GM12864 (cell line): ENCODE data around the gene C1QL3.

Source experiments
- DNase-seq: peaks from one replicate; pipeline ENCODE4 v3.0.0-alpha.2; 2011; ENCODE audit warnings: low read depth
- H3K4me3 ChIP-seq: 2 replicates; pipeline ENCODE4 v1.5.1; 2011; ENCODE audit warnings: mild to moderate bottlenecking, low read depth, low read length, control low read depth
- TF ChIP-seq, protein P1 (sequence below): IDR thresholded peaks from 2 replicates; pipeline ENCODE4 v1.5.1; 2011; ENCODE audit warnings: low read depth, mild to moderate bottlenecking, moderate library complexity, low read length, control low read depth, inconsistent platforms; ENCODE audit errors: missing control alignments

Gene C1QL3

DNA sequence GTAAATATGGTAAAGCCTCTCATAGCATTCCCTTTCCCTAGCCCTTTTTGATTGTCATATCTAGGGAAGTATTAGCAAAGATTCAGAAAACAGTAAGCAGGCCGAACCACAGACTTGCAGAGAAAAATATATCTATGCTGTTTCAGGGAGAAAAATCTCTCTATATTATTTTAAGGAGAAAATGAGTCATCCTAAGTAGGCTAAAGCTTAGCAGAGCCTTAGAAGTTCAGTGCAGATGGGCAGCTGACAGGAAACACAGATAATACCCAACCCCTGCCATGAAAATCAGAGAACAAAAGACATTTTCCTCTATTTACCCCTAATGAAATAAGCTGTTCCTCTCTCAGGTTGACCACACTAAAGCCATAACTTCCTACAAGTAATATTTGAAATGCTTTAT, 16.5 kb downstream of the C1QL3 start:
- no peak overlapping the region for H3K4me3 ChIP-seq
- no peak for DNase-seq
- TF ChIP-seq, protein P1, sequence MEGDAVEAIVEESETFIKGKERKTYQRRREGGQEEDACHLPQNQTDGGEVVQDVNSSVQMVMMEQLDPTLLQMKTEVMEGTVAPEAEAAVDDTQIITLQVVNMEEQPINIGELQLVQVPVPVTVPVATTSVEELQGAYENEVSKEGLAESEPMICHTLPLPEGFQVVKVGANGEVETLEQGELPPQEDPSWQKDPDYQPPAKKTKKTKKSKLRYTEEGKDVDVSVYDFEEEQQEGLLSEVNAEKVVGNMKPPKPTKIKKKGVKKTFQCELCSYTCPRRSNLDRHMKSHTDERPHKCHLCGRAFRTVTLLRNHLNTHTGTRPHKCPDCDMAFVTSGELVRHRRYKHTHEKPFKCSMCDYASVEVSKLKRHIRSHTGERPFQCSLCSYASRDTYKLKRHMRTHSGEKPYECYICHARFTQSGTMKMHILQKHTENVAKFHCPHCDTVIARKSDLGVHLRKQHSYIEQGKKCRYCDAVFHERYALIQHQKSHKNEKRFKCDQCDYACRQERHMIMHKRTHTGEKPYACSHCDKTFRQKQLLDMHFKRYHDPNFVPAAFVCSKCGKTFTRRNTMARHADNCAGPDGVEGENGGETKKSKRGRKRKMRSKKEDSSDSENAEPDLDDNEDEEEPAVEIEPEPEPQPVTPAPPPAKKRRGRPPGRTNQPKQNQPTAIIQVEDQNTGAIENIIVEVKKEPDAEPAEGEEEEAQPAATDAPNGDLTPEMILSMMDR = no peak

DNA sequence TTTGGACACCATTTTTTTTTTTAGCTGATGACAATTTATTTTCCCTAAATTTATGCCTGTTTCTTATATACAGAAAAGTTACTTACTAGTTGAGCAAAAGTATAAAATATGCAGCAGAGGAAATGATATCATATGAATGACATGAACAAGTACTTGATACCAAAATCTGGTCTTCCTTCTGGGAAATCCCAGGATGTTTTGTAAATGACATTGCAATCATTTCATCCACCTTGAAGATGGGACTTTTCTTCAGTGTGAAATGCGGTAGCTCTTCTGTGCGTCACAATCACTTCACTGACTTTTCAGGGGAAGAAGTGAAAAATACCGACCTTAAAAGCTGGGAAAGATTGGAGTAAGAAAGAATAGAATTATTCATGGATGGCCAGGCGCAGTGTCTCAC, 23.8 kb downstream of the C1QL3 start:
- TF ChIP-seq, protein P1 = no peak
- DNase-seq = no peak
- no peak overlapping the region for H3K4me3 ChIP-seq

DNA sequence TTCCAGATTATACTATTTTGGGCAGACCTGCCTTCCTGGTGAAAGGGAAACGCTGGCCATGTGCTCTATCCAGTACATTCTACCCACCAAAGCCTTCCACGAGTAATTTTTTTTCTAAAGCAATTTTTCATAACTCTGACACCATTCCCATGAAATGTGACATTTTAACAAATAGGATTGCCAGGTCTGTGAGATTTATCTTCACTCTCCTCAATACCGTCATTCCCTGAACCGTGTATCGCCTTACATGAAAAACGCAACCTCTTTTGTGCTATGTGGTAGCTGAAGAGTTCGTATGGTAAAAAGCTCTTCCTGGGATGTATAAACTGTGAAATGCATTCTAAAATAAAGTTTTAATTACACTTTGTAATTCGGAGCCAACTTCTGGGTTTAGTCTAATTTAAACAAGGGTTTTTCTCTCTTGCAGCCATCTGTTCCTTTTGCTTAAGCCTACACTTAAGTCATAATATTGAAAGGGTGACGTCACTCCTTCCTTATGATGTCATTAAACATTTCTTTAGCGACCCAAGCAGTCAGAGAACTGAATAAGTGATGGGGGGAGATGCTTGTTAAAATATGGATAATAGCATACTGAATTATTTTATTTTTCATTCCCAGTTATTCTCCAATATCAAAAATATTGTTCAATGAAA, 27.7 kb downstream of the C1QL3 start:
- TF ChIP-seq, protein P1 = no peak
- H3K4me3 ChIP-seq = no peak overlapping the region
- no peak for DNase-seq

DNA sequence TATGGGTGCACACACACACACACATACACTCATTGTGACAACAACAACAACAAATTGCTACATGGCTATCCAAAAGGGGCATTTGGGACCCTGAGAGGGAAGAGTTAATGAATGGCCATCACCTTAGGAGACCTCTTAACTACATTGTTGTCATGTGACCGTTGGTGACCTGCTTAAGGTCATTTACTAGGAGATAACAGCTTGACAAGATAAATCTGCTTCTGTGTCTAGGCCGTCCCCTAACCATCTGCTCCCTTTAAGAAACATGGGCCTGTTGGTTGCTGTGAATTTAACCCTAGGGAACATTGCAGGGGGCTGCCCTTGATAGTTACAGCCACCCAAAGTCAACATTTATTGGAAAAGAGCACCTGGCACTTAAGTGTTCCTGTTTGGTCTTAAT, 29.7 kb downstream of the C1QL3 start:
- no peak overlapping the region for H3K4me3 ChIP-seq
- DNase-seq = no peak
- TF ChIP-seq, protein P1 = no peak

DNA sequence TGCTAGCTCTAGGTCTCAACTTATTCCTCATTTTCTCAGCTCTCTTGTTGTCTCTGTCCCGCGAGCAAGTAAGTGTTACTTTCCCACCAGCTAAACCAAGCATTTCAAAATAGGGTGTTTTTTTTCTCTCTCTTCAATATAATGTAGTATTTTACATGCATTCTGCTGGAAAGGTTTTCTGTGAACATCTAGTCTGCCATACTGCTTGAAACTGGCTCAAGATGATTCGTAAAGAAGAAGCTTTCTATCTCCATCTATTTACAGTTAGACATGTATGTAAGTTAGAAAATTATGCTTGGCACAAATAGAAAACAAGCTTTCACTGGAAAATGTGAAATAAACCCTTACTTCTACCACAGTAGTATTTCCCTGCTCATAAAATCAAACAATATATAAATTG, 31.2 kb downstream of the C1QL3 start:
- no peak for DNase-seq
- TF ChIP-seq, protein P1 = no peak

DNA sequence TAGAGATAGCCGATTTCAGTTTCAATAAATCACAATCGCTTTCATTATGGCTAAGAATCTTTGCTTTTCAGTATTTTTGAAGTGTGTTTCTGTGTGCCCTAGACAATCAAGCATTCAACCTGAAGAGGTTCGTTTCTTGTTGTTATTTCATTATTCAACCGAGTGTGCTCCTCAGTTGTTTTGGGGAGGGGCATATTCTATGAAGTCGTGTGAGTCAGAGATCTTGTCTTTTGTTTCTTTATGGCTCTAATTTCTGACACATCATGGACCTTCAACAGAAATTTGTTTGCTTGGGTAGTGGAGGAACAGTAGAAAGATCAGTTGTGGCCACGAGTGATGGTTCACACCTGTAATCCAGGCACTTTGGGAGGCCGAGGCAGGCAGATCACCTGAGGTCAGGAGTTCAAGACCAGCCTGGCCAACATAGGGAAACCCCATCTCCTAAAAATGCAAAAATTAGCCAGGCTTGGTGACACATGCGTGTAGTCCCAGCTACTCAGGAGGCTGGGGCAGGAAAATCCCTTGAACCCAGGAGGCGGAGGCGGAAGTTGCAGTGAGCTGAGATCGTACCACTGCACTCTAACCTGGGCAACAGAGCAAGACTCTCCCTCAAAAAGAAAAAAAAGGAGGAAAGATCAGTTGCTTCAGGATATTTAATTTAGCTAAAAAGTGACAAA, 38.3 kb downstream of the C1QL3 start:
- TF ChIP-seq, protein P1 = no peak
- no peak overlapping the region for H3K4me3 ChIP-seq
- DNase-seq = no peak

More for the DNA sequence above, 31.2 kb downstream of the C1QL3 start:
- no peak overlapping the region for H3K4me3 ChIP-seq
